ENCODE measurements around the gene PORCN.

Gene PORCN

GRCh38 chrX:48471504-48471903 is 37.3 kb upstream of the PORCN start:
- TF ChIP-seq JUND (IDR thresholded peaks at IDR 0.05; ENCODE audit: low read depth), result no peak
- in situ Hi-C loops (cut with HindIII; ENCODE audit: low pct_unique_long_range_greater_than_20kb, low sequenced_read_pairs), result no loop called here

GRCh38 chrX:48472225-48472624 is 36.6 kb upstream of the PORCN start:
- DNase-seq (ENCODE audit: low read depth in 1 of 2, low spot score in 1 of 2), result no peak
- no peak for TF ChIP-seq JUND (IDR thresholded peaks at IDR 0.05; ENCODE audit: low read depth)
- in situ Hi-C loops (cut with HindIII; ENCODE audit: low pct_unique_long_range_greater_than_20kb, low sequenced_read_pairs), result no loop called here

More at GRCh38 chrX:48471504-48471903, 37.3 kb upstream of the PORCN start:
- DNase-seq (ENCODE audit: low read depth in 1 of 2, low spot score in 1 of 2), result peak in 1 of 2 experiments; percentile 71

GRCh38 chrX:48472851-48473703 is 35.7 kb upstream of the PORCN start:
- TF ChIP-seq JUND (IDR thresholded peaks at IDR 0.05; ENCODE audit: low read depth), result no peak
- in situ Hi-C loops (cut with HindIII; ENCODE audit: low pct_unique_long_range_greater_than_20kb, low sequenced_read_pairs), result no loop called here
- DNase-seq (ENCODE audit: low read depth in 1 of 2, low spot score in 1 of 2), result no peak

- in situ Hi-C loops (cut with HindIII; ENCODE audit: low pct_unique_long_range_greater_than_20kb, low sequenced_read_pairs), result no loop called here
- no peak for TF ChIP-seq JUND (IDR thresholded peaks at IDR 0.05; ENCODE audit: low read depth)
- DNase-seq (ENCODE audit: low read depth in 1 of 2, low spot score in 1 of 2), result no peak
Observed at GRCh38 chrX:48473704-48473990, 35.1 kb upstream of the PORCN start.

- TF ChIP-seq JUND (IDR thresholded peaks at IDR 0.05; ENCODE audit: low read depth), result no peak
- in situ Hi-C loops (cut with HindIII; ENCODE audit: low pct_unique_long_range_greater_than_20kb, low sequenced_read_pairs), result no loop called here
- DNase-seq (ENCODE audit: low read depth in 1 of 2, low spot score in 1 of 2), result peak in 1 of 2 experiments; percentile 45
Observed at GRCh38 chrX:48474127-48474526, 34.7 kb upstream of the PORCN start.

- DNase-seq (ENCODE audit: low read depth in 1 of 2, low spot score in 1 of 2), result no peak
- TF ChIP-seq JUND (IDR thresholded peaks at IDR 0.05; ENCODE audit: low read depth), result no peak
- in situ Hi-C loops (cut with HindIII; ENCODE audit: low pct_unique_long_range_greater_than_20kb, low sequenced_read_pairs), result no loop called here
Observed at GRCh38 chrX:48474581-48474980, 34.2 kb upstream of the PORCN start.

GRCh38 chrX:48475296-48475695 is 33.5 kb upstream of the PORCN start:
- in situ Hi-C loops (cut with HindIII; ENCODE audit: low pct_unique_long_range_greater_than_20kb, low sequenced_read_pairs), result no loop called here
- TF ChIP-seq JUND (IDR thresholded peaks at IDR 0.05; ENCODE audit: low read depth), result no peak
- no peak for DNase-seq (ENCODE audit: low read depth in 1 of 2, low spot score in 1 of 2)

- in situ Hi-C loops (cut with HindIII; ENCODE audit: low pct_unique_long_range_greater_than_20kb, low sequenced_read_pairs), result no loop called here
- no peak for TF ChIP-seq JUND (IDR thresholded peaks at IDR 0.05; ENCODE audit: low read depth)
- DNase-seq (ENCODE audit: low read depth in 1 of 2, low spot score in 1 of 2), result peak; percentile 90 to 96
Observed at GRCh38 chrX:48475774-48476577, 32.8 kb upstream of the PORCN start, which contains the start of gene FTSJ1. Gene FTSJ1 (plus strand): TSS chrX:48476199. CDS start chrX:48478048, 1,849 bp downstream.

- DNase-seq (ENCODE audit: low read depth in 1 of 2, low spot score in 1 of 2), result no peak
- in situ Hi-C loops (cut with HindIII; ENCODE audit: low pct_unique_long_range_greater_than_20kb, low sequenced_read_pairs), result no loop called here
- no peak for TF ChIP-seq JUND (IDR thresholded peaks at IDR 0.05; ENCODE audit: low read depth)
Observed at GRCh38 chrX:48476919-48477318, 31.9 kb upstream of the PORCN start.

GRCh38 chrX:48477960-48478755 is 30.6 kb upstream of the PORCN start:
- DNase-seq (ENCODE audit: low read depth in 1 of 2, low spot score in 1 of 2), result no peak
- TF ChIP-seq JUND (IDR thresholded peaks at IDR 0.05; ENCODE audit: low read depth), result no peak
- in situ Hi-C loops (cut with HindIII; ENCODE audit: low pct_unique_long_range_greater_than_20kb, low sequenced_read_pairs), result no loop called here

GRCh38 chrX:48478806-48479205 is 30.0 kb upstream of the PORCN start:
- in situ Hi-C loops (cut with HindIII; ENCODE audit: low pct_unique_long_range_greater_than_20kb, low sequenced_read_pairs), result no loop called here
- no peak for TF ChIP-seq JUND (IDR thresholded peaks at IDR 0.05; ENCODE audit: low read depth)
- DNase-seq (ENCODE audit: low read depth in 1 of 2, low spot score in 1 of 2), result no peak

GRCh38 chrX:48480142-48480541 is 28.6 kb upstream of the PORCN start:
- no peak for TF ChIP-seq JUND (IDR thresholded peaks at IDR 0.05; ENCODE audit: low read depth)
- in situ Hi-C loops (cut with HindIII; ENCODE audit: low pct_unique_long_range_greater_than_20kb, low sequenced_read_pairs), result no loop called here
- DNase-seq (ENCODE audit: low read depth in 1 of 2, low spot score in 1 of 2), result no peak
